T-helper 17 cell (primary cell): ENCODE data around the gene TDRD3. TPM values are rescaled to one million over a fixed set of nuclear protein-coding genes. Genes with fewer than 3 reads are reported as not detected.

Experiments used
- ATAC-seq: fragments of 150-1000 bp; cut with Tn5 transposase; 2 replicates; pipeline ENCODE4 v1.10.0; 2021; ENCODE audit warnings: mild to moderate bottlenecking, moderate library complexity
- DNase-seq, 3 donors: peaks; one replicate each; pipeline versions ENCODE4 v3.0.0 to v3.0.0-alpha.2; 2020 to 2021
- H3K9me3 ChIP-seq: one replicate; pipeline ENCODE4 v1.7.0; 2013; ENCODE audit warnings: low read length, mild to moderate bottlenecking; ENCODE audit not compliant: control insufficient read depth, poor library complexity, severe bottlenecking
- H3K27ac Mint-ChIP-seq: one replicate; pipeline ENCODE4 v1.8.0; 2022; ENCODE audit warnings: mild to moderate bottlenecking, moderate library complexity, mixed read lengths
- H3K27me3 Mint-ChIP-seq: one replicate; pipeline ENCODE4 v1.8.0; 2022; ENCODE audit warnings: mixed read lengths
- H3K36me3 Mint-ChIP-seq: one replicate; pipeline ENCODE4 v1.8.0; 2022; ENCODE audit warnings: low read depth, mixed read lengths
- H3K4me1 Mint-ChIP-seq: one replicate; pipeline ENCODE4 v1.8.0; 2022; ENCODE audit warnings: mild to moderate bottlenecking, mixed read lengths
- H3K4me3 Mint-ChIP-seq: one replicate; pipeline ENCODE4 v1.8.0; 2022; ENCODE audit warnings: mild to moderate bottlenecking, moderate library complexity, mixed read lengths
- total RNA-seq, 4 donors: library from RNA in 2 of 4; stranded (reverse) in 2 of 4; gene quantifications; one replicate each; pipeline ENCODE4 v1.2.3 and lab custom pipeline; 2022 to 2026

TDRD3 gene
- total RNA-seq, 2 donors from 2014 or later, result 25.4 to 27.4 TPM

DNA sequence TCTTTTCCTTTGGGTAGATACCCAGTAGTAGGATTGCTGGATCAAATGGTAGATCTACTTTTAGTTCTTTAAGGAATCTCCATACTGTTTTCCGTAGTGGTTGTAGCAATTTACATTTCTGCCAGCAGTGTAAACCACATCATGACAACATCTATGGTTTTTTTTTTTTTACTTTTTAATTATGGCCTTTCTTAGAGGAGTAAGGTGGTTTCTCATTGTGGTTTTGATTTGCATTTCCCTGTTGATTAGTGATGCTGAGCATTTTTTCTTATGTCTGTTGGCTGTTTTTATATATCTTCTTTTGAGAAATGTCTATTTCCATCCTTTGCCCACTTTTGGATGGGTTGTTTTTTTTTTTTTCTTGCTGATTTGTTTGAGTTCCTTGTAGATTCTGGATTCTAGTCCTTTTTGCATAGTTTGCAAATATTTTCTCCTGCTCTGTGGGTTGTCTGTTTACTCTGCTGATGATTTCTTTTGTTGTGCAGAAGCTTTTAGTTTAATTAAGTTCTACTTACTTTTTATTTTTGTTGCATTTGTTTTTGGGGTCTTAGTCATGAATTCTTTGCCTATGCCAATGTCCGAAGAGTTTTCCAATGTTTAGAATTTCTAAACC lies 38.8 kb downstream of the TDRD3 start:
- Mint-ChIP-seq H3K36me3 (peaks cover 3% of the 10 kb centered on the region), H3K27ac (no peak overlapping the region), H3K4me1 (peaks cover 20% of the 10 kb centered on the region), H3K4me3 (no peak overlapping the region), H3K27me3 (no peaks in the 10 kb centered on the region)
- no peak for DNase-seq
- ATAC-seq, result peak; percentile 73
- no peaks in the 10 kb centered on the region for H3K9me3 ChIP-seq

DNA sequence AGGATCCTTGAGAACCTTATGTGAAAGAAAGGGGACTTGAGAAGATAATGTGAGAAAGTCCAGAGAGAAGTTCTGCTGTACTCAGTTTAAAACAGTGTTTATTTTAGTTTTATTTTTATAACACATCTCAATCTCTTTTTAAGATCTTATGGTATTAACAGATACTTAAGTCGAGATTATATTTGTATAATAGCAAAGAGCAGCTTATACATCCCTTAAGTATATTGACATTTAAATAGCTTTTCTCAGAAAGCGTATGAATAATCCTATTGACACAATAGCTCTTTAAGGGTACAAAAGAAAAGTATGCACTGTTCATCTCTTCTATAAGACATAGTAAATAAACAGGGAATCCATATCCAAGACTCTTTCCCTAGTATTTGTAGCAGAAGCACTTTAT lies 42.2 kb downstream of the TDRD3 start:
- H3K27me3 Mint-ChIP-seq, result no peaks in the 10 kb centered on the region
- H3K27ac Mint-ChIP-seq, result no peak overlapping the region
- peaks cover 20% of the 10 kb centered on the region for H3K4me1 Mint-ChIP-seq
- peaks cover 3% of the 10 kb centered on the region for H3K36me3 Mint-ChIP-seq
- H3K4me3 Mint-ChIP-seq, result no peak overlapping the region
- ATAC-seq, result no peak
- no peaks in the 10 kb centered on the region for H3K9me3 ChIP-seq
- no peak for DNase-seq

GRCh38 chr13:60441761-60442160 lies 44.7 kb downstream of the TDRD3 start:
- DNase-seq (no peak), ATAC-seq (no peak)
- Mint-ChIP-seq H3K36me3 (peaks cover 3% of the 10 kb centered on the region), H3K4me1 (peaks cover 8% of the 10 kb centered on the region), H3K27me3 (no peaks in the 10 kb centered on the region), H3K4me3 (no peak overlapping the region), H3K27ac (no peak overlapping the region)
- no peaks in the 10 kb centered on the region for H3K9me3 ChIP-seq

GRCh38 chr13:60448907-60449510 lies 52.0 kb downstream of the TDRD3 start:
- ATAC-seq, result peak; percentile 48
- no peaks in the 10 kb centered on the region for H3K9me3 ChIP-seq
- Mint-ChIP-seq H3K27me3 (no peaks in the 10 kb centered on the region), H3K4me3 (no peak overlapping the region), H3K27ac (no peak overlapping the region), H3K36me3 (no peaks in the 10 kb centered on the region), H3K4me1 (no peaks in the 10 kb centered on the region)
- no peak for DNase-seq

DNA sequence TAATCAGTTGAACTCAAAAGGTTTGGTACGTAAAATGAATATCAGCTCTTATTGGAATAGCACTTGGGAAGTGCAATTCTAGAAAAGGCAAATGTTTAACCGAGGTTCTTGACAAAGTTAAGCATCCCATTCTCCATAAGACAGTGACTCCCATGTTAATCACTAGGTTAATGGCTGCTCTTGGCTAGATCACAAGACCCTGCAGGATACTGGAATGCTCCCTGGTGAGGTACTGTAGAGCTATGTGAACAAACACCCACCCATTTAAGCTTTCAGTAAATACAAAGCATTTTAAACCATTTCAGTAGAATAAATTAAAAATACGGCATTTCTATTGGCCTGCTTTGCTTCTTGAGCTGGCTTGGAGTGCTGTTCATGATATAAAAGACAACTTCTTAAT lies 56.5 kb downstream of the TDRD3 start:
- Mint-ChIP-seq H3K4me1 (peaks cover 2% of the 10 kb centered on the region), H3K27me3 (no peaks in the 10 kb centered on the region), H3K36me3 (no peaks in the 10 kb centered on the region), H3K4me3 (no peak overlapping the region), H3K27ac (no peak overlapping the region)
- no peak for ATAC-seq
- H3K9me3 ChIP-seq, result no peaks in the 10 kb centered on the region
- DNase-seq, result no peak

DNA sequence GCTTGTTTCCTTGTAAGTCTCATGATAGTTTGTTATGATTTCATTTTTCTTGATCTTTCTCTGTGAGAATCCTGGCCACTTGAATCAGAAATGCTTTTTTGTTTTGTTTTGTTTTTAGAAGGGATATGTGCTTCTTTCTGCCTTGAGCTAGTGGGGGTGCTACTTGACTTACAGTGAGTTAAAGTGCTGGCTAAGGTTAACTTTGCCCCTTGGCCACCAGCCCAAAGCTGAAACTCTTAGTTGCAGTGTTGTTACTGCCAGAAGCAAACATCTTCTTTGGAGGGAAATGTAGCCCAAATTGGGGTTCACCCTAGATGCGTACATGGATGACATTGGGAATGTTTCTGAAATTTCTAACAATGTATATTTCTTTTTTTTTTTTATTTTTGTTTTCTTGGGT lies 57.4 kb downstream of the TDRD3 start:
- H3K9me3 ChIP-seq, result no peaks in the 10 kb centered on the region
- Mint-ChIP-seq H3K4me3 (no peak overlapping the region), H3K36me3 (no peaks in the 10 kb centered on the region), H3K4me1 (peaks cover 2% of the 10 kb centered on the region), H3K27ac (no peak overlapping the region), H3K27me3 (no peaks in the 10 kb centered on the region)
- no peak for DNase-seq
- ATAC-seq, result no peak

DNA sequence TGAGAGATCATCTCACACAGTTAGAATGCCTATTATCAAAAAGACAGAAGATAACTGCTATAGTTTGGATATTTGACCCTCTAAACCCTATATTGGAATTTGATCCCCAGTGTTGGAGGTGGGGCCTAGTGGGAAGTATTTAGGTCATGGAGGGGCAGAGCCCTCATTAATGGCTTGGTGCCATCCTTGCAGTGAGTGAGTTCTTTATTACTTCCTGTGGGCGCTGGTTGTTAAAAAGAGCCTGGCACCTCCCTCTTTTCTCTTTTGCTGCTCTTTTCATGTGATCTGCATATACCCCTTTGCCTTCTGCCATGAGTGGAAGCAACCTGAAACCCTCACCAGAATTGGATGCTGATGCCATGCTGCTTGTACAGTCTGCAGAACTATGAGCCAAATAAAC lies 66.8 kb downstream of the TDRD3 start:
- DNase-seq, result no peak
- no peaks in the 10 kb centered on the region for H3K27me3 Mint-ChIP-seq

DNA sequence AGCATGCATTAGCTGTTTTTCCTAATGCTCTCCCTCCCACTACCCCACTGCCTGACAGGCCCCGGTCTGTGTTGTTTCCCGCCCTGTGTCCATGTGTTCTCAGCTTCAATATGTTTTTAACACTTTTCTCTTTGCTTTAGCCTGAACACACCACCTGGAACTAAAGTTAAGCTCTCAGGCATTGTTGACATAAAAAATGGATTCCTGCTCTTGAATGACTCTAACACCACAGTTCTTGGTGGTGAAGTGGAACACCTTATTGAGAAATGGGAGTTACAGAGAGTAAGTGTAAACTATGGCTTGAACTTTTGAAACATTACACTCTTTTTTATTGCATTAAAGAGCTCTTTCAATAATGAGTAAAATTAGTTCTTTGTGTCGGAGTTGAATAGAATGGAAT lies 70.1 kb downstream of the TDRD3 start:
- H3K9me3 ChIP-seq, result no peaks in the 10 kb centered on the region
- Mint-ChIP-seq H3K4me3 (no peak overlapping the region), H3K36me3 (peaks cover 12% of the 10 kb centered on the region), H3K4me1 (peaks cover 8% of the 10 kb centered on the region), H3K27me3 (no peaks in the 10 kb centered on the region), H3K27ac (peak overlapping the region; percentile 34)
- ATAC-seq (no peak), DNase-seq (no peak)

More for the DNA sequence above, 66.8 kb downstream of the TDRD3 start:
- H3K4me1 Mint-ChIP-seq, result peaks cover 8% of the 10 kb centered on the region
- H3K36me3 Mint-ChIP-seq, result peaks cover 9% of the 10 kb centered on the region
- H3K9me3 ChIP-seq, result no peaks in the 10 kb centered on the region
- H3K4me3 Mint-ChIP-seq, result no peak overlapping the region
- H3K27ac Mint-ChIP-seq, result no peak overlapping the region
- no peak for ATAC-seq

- Mint-ChIP-seq H3K4me1 (no peaks in the 10 kb centered on the region), H3K27ac (no peak overlapping the region), H3K36me3 (peaks cover 11% of the 10 kb centered on the region), H3K4me3 (no peak overlapping the region), H3K27me3 (no peaks in the 10 kb centered on the region)
- DNase-seq, result no peak
- H3K9me3 ChIP-seq, result no peaks in the 10 kb centered on the region
- ATAC-seq, result no peak
Measured at GRCh38 chr13:60479273-60479672, 82.3 kb downstream of the TDRD3 start.

GRCh38 chr13:60482012-60482411 lies 85.0 kb downstream of the TDRD3 start:
- no peak overlapping the region for H3K27ac Mint-ChIP-seq
- ATAC-seq (no peak), DNase-seq (no peak)
- H3K9me3 ChIP-seq, result no peaks in the 10 kb centered on the region
- H3K36me3 Mint-ChIP-seq, result peaks cover 9% of the 10 kb centered on the region
- no peaks in the 10 kb centered on the region for H3K4me1 Mint-ChIP-seq
- no peaks in the 10 kb centered on the region for H3K27me3 Mint-ChIP-seq
- no peak overlapping the region for H3K4me3 Mint-ChIP-seq

DNA sequence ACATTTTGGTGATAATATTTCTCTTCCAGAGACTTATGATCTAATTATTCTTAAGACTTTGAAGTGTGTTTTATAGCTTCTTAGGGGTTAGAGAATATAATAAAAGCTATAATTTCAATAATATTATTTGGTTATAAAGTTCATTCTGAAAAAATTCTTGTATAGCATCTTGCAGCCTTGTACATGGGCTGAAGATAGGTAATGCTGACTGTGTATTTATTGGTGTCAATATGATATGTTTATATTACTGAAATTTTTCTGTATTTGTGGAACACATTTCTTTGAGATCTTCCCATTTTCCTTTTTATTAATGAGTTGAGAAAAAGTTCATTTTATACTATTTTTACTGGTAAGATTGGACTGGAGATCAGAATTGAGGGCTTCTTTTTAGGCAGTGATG lies 87.8 kb downstream of the TDRD3 start:
- Mint-ChIP-seq H3K36me3 (peaks cover 6% of the 10 kb centered on the region), H3K4me3 (no peak overlapping the region), H3K27me3 (no peaks in the 10 kb centered on the region), H3K27ac (no peak overlapping the region), H3K4me1 (no peaks in the 10 kb centered on the region)
- ATAC-seq (no peak), DNase-seq (no peak)
- no peaks in the 10 kb centered on the region for H3K9me3 ChIP-seq

DNA sequence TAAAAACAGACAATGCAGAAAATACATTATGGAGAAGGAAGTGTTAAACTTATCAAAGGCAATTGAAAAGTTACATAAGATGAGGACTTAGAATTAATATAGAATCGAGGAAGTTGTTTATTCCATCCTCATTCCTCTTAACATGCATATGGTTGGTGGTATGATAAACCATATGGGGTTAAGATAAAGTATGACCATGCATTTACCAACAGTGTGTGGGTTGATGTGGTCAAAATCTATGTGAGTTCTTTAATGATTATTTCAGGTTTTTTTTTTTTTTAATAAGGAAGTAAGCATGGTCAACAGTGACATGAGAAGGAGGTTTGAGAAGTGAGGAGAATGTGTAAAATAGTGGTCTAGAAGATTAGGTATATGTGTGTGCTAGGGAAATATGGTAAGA lies 94.5 kb downstream of the TDRD3 start:
- H3K9me3 ChIP-seq, result no peaks in the 10 kb centered on the region
- no peak overlapping the region for H3K27ac Mint-ChIP-seq
- no peak for ATAC-seq
- no peak overlapping the region for H3K4me3 Mint-ChIP-seq
- H3K36me3 Mint-ChIP-seq, result peaks cover 13% of the 10 kb centered on the region
- no peak for DNase-seq
- no peaks in the 10 kb centered on the region for H3K4me1 Mint-ChIP-seq
- no peaks in the 10 kb centered on the region for H3K27me3 Mint-ChIP-seq

- peaks cover 13% of the 10 kb centered on the region for H3K36me3 Mint-ChIP-seq
Measured at GRCh38 chr13:60492187-60492586, 95.2 kb downstream of the TDRD3 start.

GRCh38 chr13:60494296-60494695 lies 97.3 kb downstream of the TDRD3 start:
- H3K4me3 Mint-ChIP-seq, result no peak overlapping the region
- H3K27me3 Mint-ChIP-seq, result no peaks in the 10 kb centered on the region
- no peak for DNase-seq
- H3K9me3 ChIP-seq, result no peaks in the 10 kb centered on the region
- no peak for ATAC-seq
- H3K27ac Mint-ChIP-seq, result no peak overlapping the region
- H3K36me3 Mint-ChIP-seq, result peaks cover 11% of the 10 kb centered on the region
- H3K4me1 Mint-ChIP-seq, result no peaks in the 10 kb centered on the region

More at GRCh38 chr13:60492187-60492586, 95.2 kb downstream of the TDRD3 start:
- Mint-ChIP-seq H3K4me3 (no peak overlapping the region), H3K27ac (no peak overlapping the region), H3K27me3 (no peaks in the 10 kb centered on the region), H3K4me1 (no peaks in the 10 kb centered on the region)
- ATAC-seq (no peak), DNase-seq (no peak)
- no peaks in the 10 kb centered on the region for H3K9me3 ChIP-seq
